ENCODE measurements around the gene HEXIM1.

GRCh38 chr17:45106096-45106495 is 42.2 kb upstream of the HEXIM1 start:
- TF ChIP-seq CTCF (IDR thresholded peaks at IDR 0.05), result no peak
- no peak for TF ChIP-seq EP300 (IDR thresholded peaks at IDR 0.05)
- TF ChIP-seq POLR2A (IDR thresholded peaks at IDR 0.05), result no peak

All from upper lobe of left lung (tissue), 4 donors.